HG03066 (cell line): ENCODE measurements around the gene MAGI2.

ENCODE experiments used
- ATAC-seq: cut with Tn5 transposase; IDR thresholded peaks from one replicate; pipeline ENCODE4 v1.9.1; 2021; ENCODE audit warnings: low read depth; ENCODE audit not compliant: unreplicated experiment

Gene MAGI2

GRCh38 chr7:78406531-78406930, 1046.9 kb downstream of the MAGI2 start:
- ATAC-seq: no peak

GRCh38 chr7:78402096-78402495, 1051.4 kb downstream of the MAGI2 start:
- ATAC-seq: no peak

- ATAC-seq: no peak
These were observed 1053.4 kb downstream of the MAGI2 start for GRCh38 chr7:78400038-78400437.

- no peak for ATAC-seq
These were observed 1054.3 kb downstream of the MAGI2 start for GRCh38 chr7:78399033-78399769.

GRCh38 chr7:78398576-78398975, 1054.9 kb downstream of the MAGI2 start:
- no peak for ATAC-seq

- ATAC-seq: no peak
These were observed 1055.4 kb downstream of the MAGI2 start for GRCh38 chr7:78398081-78398480.

- no peak for ATAC-seq
These were observed 1057.3 kb downstream of the MAGI2 start for GRCh38 chr7:78396210-78396609.

- no peak for ATAC-seq
These were observed 1058.0 kb downstream of the MAGI2 start for GRCh38 chr7:78395298-78396036.

- no peak for ATAC-seq
These were observed 1064.4 kb downstream of the MAGI2 start for GRCh38 chr7:78389022-78389421.

- ATAC-seq: no peak
These were observed 1066.9 kb downstream of the MAGI2 start for GRCh38 chr7:78386520-78386919.

GRCh38 chr7:78383096-78383880, 1070.2 kb downstream of the MAGI2 start:
- no peak for ATAC-seq

GRCh38 chr7:78379148-78379547, 1074.3 kb downstream of the MAGI2 start:
- ATAC-seq: no peak

GRCh38 chr7:78377532-78377931, 1075.9 kb downstream of the MAGI2 start:
- ATAC-seq: no peak

GRCh38 chr7:78370936-78371335, 1082.5 kb downstream of the MAGI2 start:
- ATAC-seq: no peak

GRCh38 chr7:78368771-78369170, 1084.7 kb downstream of the MAGI2 start:
- no peak for ATAC-seq

- ATAC-seq: no peak
These were observed 1086.1 kb downstream of the MAGI2 start for GRCh38 chr7:78367280-78367773.

- ATAC-seq: no peak
These were observed 1089.6 kb downstream of the MAGI2 start for GRCh38 chr7:78363866-78364265.

GRCh38 chr7:78359836-78360235, 1093.6 kb downstream of the MAGI2 start:
- no peak for ATAC-seq

GRCh38 chr7:78357709-78358108, 1095.8 kb downstream of the MAGI2 start:
- ATAC-seq: no peak

GRCh38 chr7:78355834-78356233, 1097.6 kb downstream of the MAGI2 start:
- ATAC-seq: no peak

- ATAC-seq: no peak
These were observed 1102.5 kb downstream of the MAGI2 start for GRCh38 chr7:78350926-78351325.
